Midbrain (tissue), 1 donor: ENCODE measurements around the gene SFT2D2.

Experiments
- DNase-seq: peaks from one replicate; lab custom pipeline; 2025; lab: John Stamatoyannopoulos, UW

Gene SFT2D2

GRCh38 chr1:168265596-168265995, 39.8 kb downstream of the SFT2D2 start:
- no peak for DNase-seq

- no peak for DNase-seq
Observed at GRCh38 chr1:168266644-168267186, 40.9 kb downstream of the SFT2D2 start.

GRCh38 chr1:168271636-168272035, 45.8 kb downstream of the SFT2D2 start:
- no peak for DNase-seq

- DNase-seq = no peak
Observed at GRCh38 chr1:168273575-168273974, 47.8 kb downstream of the SFT2D2 start.

GRCh38 chr1:168279253-168279652, 53.4 kb downstream of the SFT2D2 start:
- DNase-seq = no peak

- DNase-seq = no peak
Observed at GRCh38 chr1:168280296-168280927, 54.6 kb downstream of the SFT2D2 start, which contains the start of gene TBX19. TBX19 (plus strand) TSS chr1:168280877; CDS start chr1:168281091, 214 bp downstream.

- no peak for DNase-seq
Observed at GRCh38 chr1:168281603-168282325, 56.0 kb downstream of the SFT2D2 start.

GRCh38 chr1:168285521-168285790, 59.7 kb downstream of the SFT2D2 start:
- DNase-seq = no peak

- no peak for DNase-seq
Observed at GRCh38 chr1:168285971-168286927, 60.4 kb downstream of the SFT2D2 start.

GRCh38 chr1:168287237-168287664, 61.4 kb downstream of the SFT2D2 start:
- no peak for DNase-seq

- DNase-seq = no peak
Observed at GRCh38 chr1:168288311-168289052, 62.7 kb downstream of the SFT2D2 start.

GRCh38 chr1:168291222-168291837, 65.5 kb downstream of the SFT2D2 start:
- no peak for DNase-seq

- DNase-seq = no peak
Observed at GRCh38 chr1:168293356-168293755, 67.6 kb downstream of the SFT2D2 start.

GRCh38 chr1:168295411-168296114, 69.8 kb downstream of the SFT2D2 start:
- no peak for DNase-seq

GRCh38 chr1:168297019-168297730, 71.4 kb downstream of the SFT2D2 start:
- DNase-seq = no peak

- DNase-seq = no peak
Observed at GRCh38 chr1:168298446-168298845, 72.6 kb downstream of the SFT2D2 start.

- DNase-seq = no peak
Observed at GRCh38 chr1:168300626-168301025, 74.8 kb downstream of the SFT2D2 start.

GRCh38 chr1:168301664-168302320, 76.0 kb downstream of the SFT2D2 start:
- no peak for DNase-seq
